IMR-90 (cell line): Measurements from ENCODE around the gene PRKN. TPM values are rescaled to one million over a fixed set of nuclear protein-coding genes. Genes with fewer than 3 reads are reported as not detected.

Source experiments
- ATAC-seq: fragments of 200-7000 bp; cut with Tn5 transposase; 2 replicates; pipeline ENCODE4 v1.9.1; 2020; ENCODE audit warnings: low read depth, mild to moderate bottlenecking, moderate library complexity
- BruUV-seq: library from RNA; stranded (reverse); fragments of 400-500 nt; replicated peaks from 2 replicates; lab custom pipeline; 2021; lab: Mats Ljungman, UMichigan
- CTCF ChIA-PET: fragments of 300-600 bp; formaldehyde crosslinking; extraction: SDS; loops from one replicate; lab custom pipeline; 2021; ENCODE audit warnings: antibody characterized with exemption; lab: Yijun Ruan, JAX
- POLR2A ChIA-PET: fragments of 300-600 bp; sonication (Branson Sonifier 250); formaldehyde crosslinking; loops from one replicate; lab custom pipeline; 2022; ENCODE audit warnings: antibody characterized with exemption; ENCODE audit not compliant: unreplicated experiment; lab: Charles Lee
- DNase-seq: peaks from one replicate; pipeline ENCODE4 v3.0.0; 2013
- H2AFZ ChIP-seq: replicated peaks from 2 replicates; pipeline ENCODE3; 2013; ENCODE audit warnings: low read length, mild to moderate bottlenecking; ENCODE audit not compliant: poor library complexity
- H2AK5ac ChIP-seq: 2 replicates; pipeline ENCODE4 v1.6.1; 2013; ENCODE audit warnings: low read depth, low read length, inconsistent platforms
- H2AK9ac ChIP-seq: replicated peaks from 2 replicates; pipeline ENCODE3; 2013; ENCODE audit warnings: mild to moderate bottlenecking, low read depth, low read length, moderate library complexity; ENCODE audit not compliant: poor library complexity
- H2BK120ac ChIP-seq: 2 replicates; pipeline ENCODE4 v1.6.1; 2013; ENCODE audit warnings: low read depth, low read length, inconsistent platforms
- H2BK15ac ChIP-seq: 3 replicates; pipeline ENCODE4 v1.6.1; 2013; ENCODE audit warnings: low read depth, low read length, inconsistent platforms
- H2BK20ac ChIP-seq: 2 replicates; pipeline ENCODE4 v1.6.1; 2013; ENCODE audit warnings: low read depth, mild to moderate bottlenecking, inconsistent platforms, low read length, moderate library complexity
- H2BK5ac ChIP-seq: 2 replicates; pipeline ENCODE4 v1.6.1; 2013; ENCODE audit warnings: mild to moderate bottlenecking, low read depth, low read length, inconsistent platforms; ENCODE audit not compliant: poor library complexity, severe bottlenecking
- H3K14ac ChIP-seq: replicated peaks from 2 replicates; pipeline ENCODE4 v1.6.1; 2013; ENCODE audit warnings: low read depth, low read length, inconsistent platforms
- H3K18ac ChIP-seq: 2 replicates; pipeline ENCODE4 v1.6.1; 2013; ENCODE audit warnings: low read depth, low read length, control low read depth
- H3K23ac ChIP-seq: 2 replicates; pipeline ENCODE4 v1.6.1; 2013; ENCODE audit warnings: low read depth, low read length, inconsistent platforms
- H3K27ac ChIP-seq: 2 replicates; pipeline ENCODE4 v1.5.1; 2013; ENCODE audit warnings: mild to moderate bottlenecking, control low read depth, low read length; ENCODE audit not compliant: insufficient read depth
- H3K27me3 ChIP-seq: 2 replicates; pipeline ENCODE4 v1.6.1; 2013; ENCODE audit warnings: low read length; ENCODE audit not compliant: control insufficient read depth, insufficient read depth
- H3K36me3 ChIP-seq: 2 replicates; pipeline ENCODE4 v1.6.1; 2013; ENCODE audit warnings: low read length, mixed read lengths; ENCODE audit not compliant: control insufficient read depth, insufficient read depth
- H3K4ac ChIP-seq: 2 replicates; pipeline ENCODE4 v1.6.1; 2013; ENCODE audit warnings: low read depth, low read length, inconsistent platforms
- H3K4me1 ChIP-seq: 2 replicates; pipeline ENCODE4 v1.6.1; 2013; ENCODE audit warnings: low read length, mixed read lengths; ENCODE audit not compliant: control insufficient read depth, insufficient read depth
- H3K4me2 ChIP-seq: 2 replicates; pipeline ENCODE4 v1.6.1; 2013; ENCODE audit warnings: low read depth, mild to moderate bottlenecking, control low read depth, low read length, moderate library complexity
- H3K4me3 ChIP-seq: 2 replicates; pipeline ENCODE4 v1.5.1; 2013; ENCODE audit warnings: low read depth, mild to moderate bottlenecking, control low read depth, low read length, moderate library complexity; ENCODE audit not compliant: insufficient read depth
- H3K56ac ChIP-seq: 2 replicates; pipeline ENCODE4 v1.6.1; 2013; ENCODE audit warnings: low read length, inconsistent platforms; ENCODE audit not compliant: insufficient read depth; ENCODE audit errors: extremely low read depth
- H3K79me1 ChIP-seq, 2 experiments: 2 replicates each; pipeline ENCODE4 v1.6.1; 2013; ENCODE audit warnings: low read length in 2 of 2, inconsistent platforms in 1 of 2, low read depth in 1 of 2
- H3K9ac ChIP-seq: 2 replicates; pipeline ENCODE4 v1.6.1; 2013; ENCODE audit warnings: low read depth, low read length, control low read depth
- H3K9me1 ChIP-seq: 2 replicates; pipeline ENCODE4 v1.6.1; 2013; ENCODE audit warnings: low read length, inconsistent platforms; ENCODE audit not compliant: insufficient read depth
- H3K9me3 ChIP-seq: 2 replicates; pipeline ENCODE4 v1.6.1; 2013; ENCODE audit warnings: low read length; ENCODE audit not compliant: control insufficient read depth, insufficient read depth
- H4K20me1 ChIP-seq: 2 replicates; pipeline ENCODE4 v1.6.1; 2013; ENCODE audit warnings: low read length, inconsistent platforms; ENCODE audit not compliant: insufficient read depth
- H4K5ac ChIP-seq: 2 replicates; pipeline ENCODE4 v1.6.1; 2013; ENCODE audit warnings: mild to moderate bottlenecking, low read depth, low read length, control low read depth
- H4K8ac ChIP-seq, 2 experiments: 2 replicates each; pipeline ENCODE4 v1.6.1; 2013; ENCODE audit warnings: low read depth in 2 of 2, low read length in 2 of 2, control low read depth in 1 of 2, inconsistent platforms in 1 of 2
- H4K91ac ChIP-seq: 2 replicates; pipeline ENCODE4 v1.6.1; 2013; ENCODE audit warnings: low read depth, low read length, inconsistent platforms; ENCODE audit not compliant: insufficient read depth
- BHLHE40 ChIP-seq: fragments of 150-350 bp; IDR thresholded peaks from 2 replicates; pipeline ENCODE4 v1.6.1; 2016; ENCODE audit warnings: mild to moderate bottlenecking, low read depth, low read length
- CEBPB ChIP-seq: IDR thresholded peaks from 2 replicates; pipeline ENCODE4 v1.6.1; 2012; ENCODE audit warnings: low read depth, low read length, improper control_type of control experiment
- CHD1 ChIP-seq: IDR thresholded peaks from 2 replicates; pipeline ENCODE4 v1.6.1; 2012; ENCODE audit warnings: low read depth, low read length, improper control_type of control experiment
- CTCF ChIP-seq: conservative IDR thresholded peaks from 2 replicates; pipeline ENCODE4 v1.5.1; 2012; ENCODE audit warnings: mild to moderate bottlenecking, low read depth, low read length, improper control_type of control experiment
- FOS ChIP-seq: fragments of 150-350 bp; IDR thresholded peaks from 2 replicates; pipeline ENCODE4 v1.6.1; 2016; ENCODE audit warnings: low read depth, low read length
- MAFK ChIP-seq: IDR thresholded peaks from 2 replicates; pipeline ENCODE4 v1.6.1; 2012; ENCODE audit warnings: low read depth, low read length, improper control_type of control experiment
- MAZ ChIP-seq: IDR thresholded peaks from 2 replicates; pipeline ENCODE4 v1.6.1; 2012; ENCODE audit warnings: low read depth, mild to moderate bottlenecking, low read length, improper control_type of control experiment, moderate library complexity, borderline replicate concordance
- MXI1 ChIP-seq: IDR thresholded peaks from 2 replicates; pipeline ENCODE4 v1.6.1; 2012; ENCODE audit warnings: low read depth, mild to moderate bottlenecking, low read length, moderate library complexity, borderline replicate concordance
- NFE2L2 ChIP-seq: fragments of 150-350 bp; IDR thresholded peaks from 2 replicates; pipeline ENCODE4 v1.6.1; 2016; ENCODE audit warnings: low read depth, mild to moderate bottlenecking, low read length
- POLR2A ChIP-seq: IDR thresholded peaks from 2 replicates; pipeline ENCODE4 v1.6.1; 2012; ENCODE audit warnings: mild to moderate bottlenecking, low read depth, low read length
- RAD21 ChIP-seq: IDR thresholded peaks from 2 replicates; pipeline ENCODE4 v1.6.1; 2012; ENCODE audit warnings: low read length, improper control_type of control experiment
- RCOR1 ChIP-seq: IDR thresholded peaks from 2 replicates; pipeline ENCODE4 v1.6.1; 2012; ENCODE audit warnings: mild to moderate bottlenecking, low read length, improper control_type of control experiment; ENCODE audit not compliant: insufficient replicate concordance
- RFX5 ChIP-seq: IDR thresholded peaks from 2 replicates; pipeline ENCODE4 v1.8.0; 2012; ENCODE audit warnings: low read depth, mild to moderate bottlenecking, low read length, moderate library complexity
- SMC3 ChIP-seq: fragments of 150-350 bp; IDR thresholded peaks from 2 replicates; pipeline ENCODE4 v1.6.1; 2016; ENCODE audit warnings: low read depth, mild to moderate bottlenecking, antibody characterized with exemption, low read length, moderate library complexity
- USF2 ChIP-seq: fragments of 150-350 bp; IDR thresholded peaks from 2 replicates; pipeline ENCODE4 v1.6.1; 2017; ENCODE audit warnings: mild to moderate bottlenecking, antibody characterized with exemption, low read length, low read depth
- WGBS, 2 experiments: methylation state at CpG; one replicate each; pipeline versions ENCODE4 v1.1.5 to v1.1.7; 2013; ENCODE audit warnings: missing lambda C conversion rate in 2 of 2; ENCODE audit not compliant: insufficient read length in 1 of 2; ENCODE audit errors: extremely low coverage in 2 of 2; 5-methylcytosine and 5-hydroxymethylcytosine counted together
- dilution Hi-C: fragments of 300-500 bp; cut with HindIII; formaldehyde crosslinking; loops from one replicate; pipeline ENCODE4 v1.14.3; 2018; ENCODE audit warnings: low sequenced_read_pairs; ENCODE audit not compliant: unreplicated experiment
- in situ Hi-C: fragments of 300-500 bp; cut with MboI; formaldehyde crosslinking; loops from 3 replicates; pipeline ENCODE4 v1.14.3; 2019; ENCODE audit warnings: low sequenced_read_pairs, inconsistent platforms, mixed read lengths
- intact Hi-C: fragments of 100-400 bp; cut with micrococcal nuclease; formaldehyde crosslinking; loops from 2 replicates; pipeline ENCODE4 v1.10.0; 2022
- polyA plus RNA-seq, 3 experiments: library from polyadenylated mRNA; depleted of rRNA; stranded (reverse); fragments of >200 nt; gene quantifications; 2 replicates each; pipeline ENCODE4 v1.2.3, GENCODE V29; 2012; ENCODE audit warnings: low replicate concordance in 1 of 3
- total RNA-seq: library from RNA; depleted of rRNA; stranded (reverse); fragments of >200 nt; gene quantifications from 2 replicates; pipeline ENCODE4 v1.2.3, GENCODE V29; 2012
- TF ChIP-seq, protein P1 (sequence below): fragments of 150-350 bp; IDR thresholded peaks from 2 replicates; pipeline ENCODE4 v1.6.1; 2016; ENCODE audit warnings: low read depth, mild to moderate bottlenecking, low read length, moderate library complexity, borderline replicate concordance

The PRKN gene
- total and polyA plus RNA-seq, 2 of the 4 experiments (the other 2 are of a cell fraction), result 0.15 to 0.18 TPM

DNA sequence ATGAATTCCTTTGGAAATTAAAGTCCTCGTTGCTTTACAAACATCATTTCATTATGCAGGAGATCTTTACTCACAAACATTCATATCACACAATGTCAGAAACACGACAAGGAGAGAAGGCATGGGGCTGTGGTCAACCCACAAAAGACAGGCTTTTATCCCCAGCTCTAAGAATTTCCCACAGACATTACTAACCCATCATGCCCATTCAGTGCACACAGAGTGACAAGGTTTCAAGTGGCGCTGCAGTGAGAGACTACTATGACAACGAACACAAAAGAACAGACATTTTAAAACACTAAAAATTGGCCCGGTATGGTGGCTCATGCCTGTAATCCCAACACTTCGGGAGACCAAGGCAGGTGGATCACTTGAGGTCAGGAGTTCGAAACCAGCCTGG lies 873.9 kb downstream of the PRKN start:
- Histone ChIP-seq H3K36me3 (no peaks in the 10 kb centered on the region), H4K5ac (no peak overlapping the region), H3K18ac (no peak overlapping the region), H2BK20ac (no peak overlapping the region), H2AK9ac (no peak overlapping the region), H3K27ac (no peak overlapping the region), H3K56ac (no peak overlapping the region), H3K79me1 (no peaks in the 10 kb centered on the region), H3K4ac (no peak overlapping the region), H3K9me3 (peaks cover 15% of the 10 kb centered on the region), H3K4me2 (no peak overlapping the region), H3K14ac (no peak overlapping the region), H2BK5ac (no peak overlapping the region), H2BK15ac (no peak overlapping the region), H4K8ac (no peak overlapping the region), H2AFZ (no peak overlapping the region), H4K20me1 (no peaks in the 10 kb centered on the region), H3K4me1 (no peaks in the 10 kb centered on the region), H3K23ac (no peak overlapping the region), H3K27me3 (no peaks in the 10 kb centered on the region), H3K9me1 (no peaks in the 10 kb centered on the region), H2BK120ac (no peak overlapping the region), H3K9ac (no peak overlapping the region), H3K4me3 (no peak overlapping the region), H4K91ac (no peak overlapping the region), H2AK5ac (no peak overlapping the region)
- TF ChIP-seq CEBPB (no peak), MAFK (no peak), POLR2A (no peak), BHLHE40 (no peak), RAD21 (no peak), CTCF (no peak), SMC3 (no peak), FOS (no peak), MXI1 (no peak), USF2 (no peak), MAZ (no peak), NFE2L2 (no peak), CHD1 (no peak), RCOR1 (no peak), RFX5 (no peak)
- TF ChIP-seq, protein P1, sequence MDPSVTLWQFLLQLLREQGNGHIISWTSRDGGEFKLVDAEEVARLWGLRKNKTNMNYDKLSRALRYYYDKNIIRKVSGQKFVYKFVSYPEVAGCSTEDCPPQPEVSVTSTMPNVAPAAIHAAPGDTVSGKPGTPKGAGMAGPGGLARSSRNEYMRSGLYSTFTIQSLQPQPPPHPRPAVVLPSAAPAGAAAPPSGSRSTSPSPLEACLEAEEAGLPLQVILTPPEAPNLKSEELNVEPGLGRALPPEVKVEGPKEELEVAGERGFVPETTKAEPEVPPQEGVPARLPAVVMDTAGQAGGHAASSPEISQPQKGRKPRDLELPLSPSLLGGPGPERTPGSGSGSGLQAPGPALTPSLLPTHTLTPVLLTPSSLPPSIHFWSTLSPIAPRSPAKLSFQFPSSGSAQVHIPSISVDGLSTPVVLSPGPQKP, result no peak
- dilution Hi-C loops, result no loop called here
- ChIA-PET CTCF (no interaction called here), POLR2A (interaction anchor here (0.7 kb wide), 1 partner anchor 20 kb away, joined by 9 read pairs; no protein-coding TSS in a partner anchor)
- no peak for DNase-seq
- intact Hi-C loops, result no loop called here
- no TSS peak for BruUV-seq
- WGBS, 2 experiments, result 0% methylated on average over 1 of the region's 7 CpGs; no CpG with 5 or more reads in 1 of the 2 experiments
- no peak for ATAC-seq
- in situ Hi-C loops, result no loop called here
